H54 (cell line): ENCODE results near the gene PHLDB1.
"Not testable (repeated sequence)": the region's sequence is repeated elsewhere in the genome, so short reads cannot be mapped to it uniquely, and the experiment has no call there.

ENCODE experiments used
- DNase-seq: peaks from one replicate; pipeline ENCODE4 v3.0.0; 2011; ENCODE audit warnings: low spot score, mixed read lengths; ENCODE audit not compliant: insufficient read length
- FAIRE-seq: peaks from 3 replicates; lab custom pipeline; 2011; peaks lifted over from hg19 to GRCh38; lab: Jason Lieb, UNC
- POLR2A ChIP-seq: IDR thresholded peaks from 2 replicates; pipeline ENCODE4 v1.6.1; 2011; ENCODE audit warnings: low read depth, mild to moderate bottlenecking, low read length

PHLDB1 gene

DNA sequence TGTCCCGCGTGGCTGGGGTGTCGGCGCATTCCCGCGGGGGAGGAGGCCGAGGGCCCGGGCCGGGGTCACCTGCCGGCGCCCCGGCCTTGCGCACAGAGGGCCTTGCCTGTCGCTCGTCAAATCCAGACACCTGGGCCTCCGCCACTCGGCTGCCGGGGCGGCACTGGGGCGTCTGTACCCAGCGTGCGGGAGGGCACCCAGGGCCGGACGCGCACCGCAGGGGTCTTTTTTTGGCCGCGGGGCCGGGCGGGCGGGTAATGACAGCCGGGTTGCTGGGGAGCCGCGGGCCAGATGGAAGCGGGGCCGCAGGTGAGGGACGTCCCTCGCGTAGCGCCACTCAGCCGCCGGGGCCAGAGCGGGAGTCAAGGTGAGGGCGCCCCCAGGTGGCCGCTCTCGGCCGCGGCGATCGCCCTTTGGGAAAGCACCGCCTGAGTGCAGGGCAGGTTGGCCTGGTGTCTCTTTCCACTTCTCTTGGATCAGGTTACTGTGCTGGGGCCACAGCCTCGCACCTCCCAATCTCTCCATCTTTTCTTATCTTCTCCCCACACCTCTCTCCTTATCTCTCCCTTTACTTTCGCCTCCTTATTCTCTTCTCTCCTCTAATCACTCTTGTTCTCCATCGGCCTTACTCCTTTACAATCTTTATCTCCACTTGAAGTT, 3.5 kb downstream of the PHLDB1 start:
- DNase-seq: no peak
- no peak for FAIRE-seq

GRCh38 chr11:118611433-118611795, 4.0 kb downstream of the PHLDB1 start:
- not testable (repeated sequence) for DNase-seq, FAIRE-seq

More for the DNA sequence above, 3.5 kb downstream of the PHLDB1 start:
- TF ChIP-seq POLR2A: no peak

DNA sequence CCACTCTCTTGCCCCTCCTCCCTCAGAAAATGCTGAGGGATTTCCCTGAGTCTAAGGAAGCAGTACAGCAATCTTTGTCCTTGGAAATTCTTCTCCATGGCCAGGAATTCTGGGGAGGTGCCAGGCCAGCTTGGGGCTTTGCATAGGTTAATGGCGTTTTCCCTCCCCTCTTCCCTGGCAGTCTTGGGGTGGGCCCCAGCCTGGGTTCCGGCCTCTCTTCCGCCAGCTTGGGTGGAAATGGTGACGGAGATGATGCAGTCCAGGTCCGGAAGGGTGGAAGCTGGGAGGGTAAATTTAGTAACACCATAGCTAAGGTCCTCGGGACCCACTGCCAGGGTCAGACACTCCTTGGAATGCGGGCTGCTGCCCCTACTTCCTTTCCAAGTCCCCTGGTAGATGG, 5.0 kb downstream of the PHLDB1 start:
- FAIRE-seq (no peak), DNase-seq (no peak)
- TF ChIP-seq POLR2A: no peak

DNA sequence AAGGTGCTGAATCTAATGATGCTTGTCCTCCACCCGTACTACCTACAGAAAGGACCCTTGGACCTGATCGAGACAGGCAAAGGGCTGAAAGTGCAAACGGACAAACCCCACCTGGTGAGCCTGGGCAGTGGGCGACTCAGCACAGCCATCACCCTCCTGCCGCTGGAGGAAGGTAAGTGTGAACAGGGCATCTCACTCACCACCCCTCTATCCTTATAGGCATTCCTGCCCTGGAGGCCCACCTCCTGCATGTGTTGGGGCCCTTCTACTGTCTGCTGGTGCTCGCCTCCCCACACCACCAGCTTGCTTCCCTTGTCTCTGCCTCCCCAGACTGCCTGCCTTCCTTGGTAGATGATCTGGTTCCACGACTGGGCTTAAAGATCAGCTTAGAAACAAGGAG, 7.1 kb downstream of the PHLDB1 start:
- DNase-seq (no peak), FAIRE-seq (no peak)
- TF ChIP-seq POLR2A: no peak

- TF ChIP-seq POLR2A: no peak
- DNase-seq (no peak), FAIRE-seq (no peak)
These were observed 8.0 kb downstream of the PHLDB1 start for GRCh38 chr11:118615282-118615975.

DNA sequence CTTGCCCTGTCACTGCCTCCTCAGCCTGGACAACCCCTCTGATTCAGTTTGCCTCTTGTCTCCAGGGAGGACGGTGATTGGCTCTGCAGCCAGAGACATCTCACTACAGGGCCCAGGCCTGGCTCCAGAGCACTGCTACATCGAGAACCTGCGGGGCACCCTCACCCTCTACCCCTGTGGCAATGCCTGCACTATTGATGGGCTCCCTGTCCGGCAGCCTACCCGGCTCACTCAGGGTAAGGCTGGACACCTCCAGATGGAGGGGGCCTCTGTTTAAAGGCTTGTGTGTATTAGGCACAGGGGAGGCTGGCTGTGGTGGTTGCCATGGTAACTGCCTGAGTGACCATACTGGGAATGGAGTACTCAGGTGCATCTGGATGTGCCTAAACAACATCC, 8.6 kb downstream of the PHLDB1 start:
- no peak for TF ChIP-seq POLR2A
- FAIRE-seq (no peak), DNase-seq (no peak)

GRCh38 chr11:118618115-118618990, 10.9 kb downstream of the PHLDB1 start:
- FAIRE-seq: no peak
- no peak for DNase-seq
- no peak for TF ChIP-seq POLR2A

DNA sequence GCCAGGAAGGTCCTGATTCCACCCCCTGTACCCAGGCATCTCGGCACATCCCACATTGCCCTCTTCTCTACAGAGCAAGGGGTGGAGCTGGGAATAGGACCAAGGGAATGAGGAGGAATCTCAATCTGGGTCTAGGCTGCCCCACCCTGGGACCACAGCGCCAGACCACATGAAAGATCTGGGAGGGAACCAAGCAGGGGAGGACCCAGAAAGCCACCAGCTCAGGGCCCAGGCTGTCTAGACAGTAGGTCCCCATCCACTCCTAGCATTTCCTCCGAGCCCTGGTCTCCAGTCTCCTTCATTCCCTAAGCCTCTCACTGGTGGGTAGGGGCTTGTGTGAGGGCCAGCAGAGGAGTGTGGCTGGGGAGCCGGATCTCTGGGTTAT, 11.6 kb downstream of the PHLDB1 start:
- DNase-seq (no peak), FAIRE-seq (no peak)
- TF ChIP-seq POLR2A: no peak; the same call in 1 of the 2 replicates

DNA sequence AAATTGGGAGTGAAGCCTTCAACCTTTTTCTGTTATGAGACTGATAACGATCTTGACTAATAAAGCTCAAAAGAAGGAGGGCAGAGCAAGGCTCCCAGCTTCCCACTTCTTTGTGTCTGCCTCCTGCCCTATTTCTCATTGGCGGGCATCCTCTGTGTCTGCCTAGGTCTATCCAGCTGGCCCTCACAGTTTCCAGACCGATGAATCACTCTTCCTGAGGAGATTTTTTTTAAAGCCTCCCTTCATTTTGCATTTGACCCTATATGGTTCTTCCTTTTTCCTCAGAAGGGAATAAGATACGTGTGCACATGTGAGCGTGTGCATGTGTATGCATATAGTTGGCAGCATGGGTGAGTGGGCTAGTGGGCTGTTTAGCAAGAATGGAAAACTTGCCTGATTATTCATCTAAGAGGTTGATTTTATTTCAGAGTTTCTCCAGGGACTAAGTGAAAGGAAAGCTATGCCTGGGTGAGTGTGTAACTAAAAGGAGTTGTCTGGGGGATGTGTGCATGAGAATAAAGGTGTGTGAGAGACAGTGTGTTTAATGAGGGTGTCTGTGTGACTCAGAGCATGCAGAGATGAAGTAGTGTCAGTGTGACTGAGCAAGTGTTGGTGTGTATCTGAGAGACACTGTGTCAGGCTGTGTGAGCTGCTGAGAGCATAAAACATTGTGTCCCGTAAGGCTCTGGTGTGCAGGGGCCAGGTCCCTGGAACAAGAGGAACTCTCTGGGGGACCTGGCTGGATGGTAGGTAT, 12.2 kb downstream of the PHLDB1 start:
- FAIRE-seq: no peak
- no peak for TF ChIP-seq POLR2A
- DNase-seq: no peak

- FAIRE-seq (no peak), DNase-seq (no peak)
- TF ChIP-seq POLR2A: peak; percentile 21; the same call in 1 of the 2 replicates
These were observed 13.2 kb downstream of the PHLDB1 start for GRCh38 chr11:118620529-118621070.

DNA sequence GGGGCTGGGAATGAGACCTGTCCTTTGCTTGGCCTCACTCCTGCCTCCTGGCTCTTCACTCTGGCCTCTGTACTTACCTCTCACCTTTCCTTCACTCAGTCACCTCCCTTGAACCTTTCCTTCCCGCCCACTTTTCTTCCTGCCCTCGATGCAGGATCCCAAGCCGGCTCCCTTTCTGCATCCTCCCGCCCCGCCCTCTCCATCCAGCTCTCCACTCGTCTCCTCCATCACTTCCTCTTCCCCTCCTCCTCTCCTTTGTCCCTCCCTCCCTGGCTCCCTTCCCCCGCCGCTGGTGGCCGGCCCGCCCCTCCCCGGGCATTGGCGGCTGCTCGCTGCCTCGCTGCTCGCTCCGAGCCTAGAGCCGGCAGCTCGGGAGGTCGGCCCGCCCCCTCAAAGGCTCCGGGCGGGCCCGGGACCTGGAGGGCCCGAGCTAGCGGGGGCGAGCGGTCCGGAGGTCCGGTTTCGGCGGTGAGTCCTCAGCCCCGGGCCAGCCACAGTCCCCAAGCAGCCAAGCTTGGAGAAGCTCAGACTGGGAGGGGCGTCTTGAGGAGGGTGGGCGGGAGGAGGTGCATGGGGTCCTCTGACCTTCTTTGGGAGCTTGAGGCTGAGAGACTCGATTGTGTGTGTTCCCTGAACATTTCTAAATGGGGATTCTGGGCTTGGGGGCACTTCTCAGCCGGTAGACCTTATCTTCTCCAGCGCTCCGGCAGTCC, 13.8 kb downstream of the PHLDB1 start:
- peak; percentile 51 for DNase-seq
- TF ChIP-seq POLR2A: 0 out of 2 replicates have a peak, but pooled peaks have one; percentile 9
- no peak for FAIRE-seq

DNA sequence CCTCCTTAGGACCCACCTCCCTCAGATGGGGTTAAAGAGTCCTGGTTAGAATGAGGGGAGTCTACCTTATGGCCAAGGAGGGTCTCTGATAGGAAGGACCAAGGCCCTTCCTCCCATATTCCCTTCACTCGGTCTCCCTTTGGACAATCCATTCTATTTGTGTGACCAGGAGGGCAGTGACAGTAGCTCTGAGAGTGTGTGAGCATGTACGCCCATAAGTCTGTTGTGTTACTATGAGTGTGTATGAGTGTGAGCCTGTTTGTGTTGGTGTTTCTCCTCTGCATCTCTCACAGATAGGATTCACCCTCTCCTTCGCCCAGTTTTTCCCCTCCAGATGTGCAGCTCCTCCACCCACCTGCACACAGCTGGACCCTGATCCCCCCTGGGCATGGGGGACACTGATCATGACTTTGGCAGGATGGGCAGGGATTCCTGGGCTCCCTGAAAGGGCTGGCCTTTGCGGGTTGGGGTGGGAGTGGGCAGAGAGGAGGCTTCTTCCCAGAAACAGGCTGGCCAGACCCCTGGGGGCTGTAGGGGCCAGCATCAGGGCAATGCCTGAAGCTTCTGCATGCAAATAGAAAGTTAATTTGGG, 14.5 kb downstream of the PHLDB1 start:
- no peak for TF ChIP-seq POLR2A
- DNase-seq (no peak), FAIRE-seq (no peak)
